WI38 (cell line): ENCODE measurements around the gene ASPM.

Experiments
- H3K4me3 ChIP-seq: 2 replicates; pipeline ENCODE4 v1.5.1; 2011; ENCODE audit warnings: low read depth, mild to moderate bottlenecking, control low read depth, low read length
- TF ChIP-seq, protein P1 (sequence below): IDR thresholded peaks from 2 replicates; pipeline ENCODE4 v1.5.1; 2012; ENCODE audit warnings: low read depth, mild to moderate bottlenecking, control low read depth, low read length

Gene ASPM

DNA sequence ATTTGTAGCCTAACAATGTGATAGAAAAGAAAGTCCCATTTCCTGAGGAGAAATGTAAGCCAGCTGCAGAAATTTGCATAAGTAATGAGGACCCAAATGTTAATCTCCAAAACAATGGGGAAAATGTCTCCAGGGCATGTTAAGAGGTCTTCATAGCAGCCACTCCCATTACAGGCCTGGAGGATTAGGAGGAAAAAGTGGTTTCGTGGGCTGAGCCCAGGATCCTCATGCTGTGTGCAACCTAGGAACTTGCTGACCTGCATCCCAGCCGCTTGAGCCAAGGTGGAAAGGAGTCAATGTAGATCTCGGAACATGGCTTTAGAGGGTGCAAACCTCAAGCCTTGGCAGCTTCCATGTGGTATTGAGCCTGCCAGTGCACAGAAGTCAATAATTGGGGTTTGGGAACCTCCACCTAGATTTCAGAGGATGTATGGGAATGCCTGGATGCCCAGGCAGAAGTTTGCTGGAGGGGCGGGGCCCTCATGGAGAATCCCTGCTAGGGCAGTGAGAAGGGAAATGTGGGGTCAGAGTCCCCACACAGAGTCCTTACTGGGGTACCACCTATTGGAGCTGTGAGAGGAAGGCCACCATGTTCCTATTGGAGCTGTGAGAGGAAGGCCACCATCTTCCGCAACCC, 65.2 kb downstream of the ASPM start:
- TF ChIP-seq, protein P1, sequence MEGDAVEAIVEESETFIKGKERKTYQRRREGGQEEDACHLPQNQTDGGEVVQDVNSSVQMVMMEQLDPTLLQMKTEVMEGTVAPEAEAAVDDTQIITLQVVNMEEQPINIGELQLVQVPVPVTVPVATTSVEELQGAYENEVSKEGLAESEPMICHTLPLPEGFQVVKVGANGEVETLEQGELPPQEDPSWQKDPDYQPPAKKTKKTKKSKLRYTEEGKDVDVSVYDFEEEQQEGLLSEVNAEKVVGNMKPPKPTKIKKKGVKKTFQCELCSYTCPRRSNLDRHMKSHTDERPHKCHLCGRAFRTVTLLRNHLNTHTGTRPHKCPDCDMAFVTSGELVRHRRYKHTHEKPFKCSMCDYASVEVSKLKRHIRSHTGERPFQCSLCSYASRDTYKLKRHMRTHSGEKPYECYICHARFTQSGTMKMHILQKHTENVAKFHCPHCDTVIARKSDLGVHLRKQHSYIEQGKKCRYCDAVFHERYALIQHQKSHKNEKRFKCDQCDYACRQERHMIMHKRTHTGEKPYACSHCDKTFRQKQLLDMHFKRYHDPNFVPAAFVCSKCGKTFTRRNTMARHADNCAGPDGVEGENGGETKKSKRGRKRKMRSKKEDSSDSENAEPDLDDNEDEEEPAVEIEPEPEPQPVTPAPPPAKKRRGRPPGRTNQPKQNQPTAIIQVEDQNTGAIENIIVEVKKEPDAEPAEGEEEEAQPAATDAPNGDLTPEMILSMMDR, result no peak
- no peak overlapping the region for H3K4me3 ChIP-seq

GRCh38 chr1:197080323-197080722, 66.1 kb downstream of the ASPM start:
- TF ChIP-seq, protein P1, result no peak

GRCh38 chr1:197076585-197076984, 69.9 kb downstream of the ASPM start:
- no peak overlapping the region for H3K4me3 ChIP-seq

More at GRCh38 chr1:197080323-197080722, 66.1 kb downstream of the ASPM start:
- H3K4me3 ChIP-seq, result no peak overlapping the region

GRCh38 chr1:197073978-197074377, 72.5 kb downstream of the ASPM start:
- TF ChIP-seq, protein P1, result no peak

More at GRCh38 chr1:197076585-197076984, 69.9 kb downstream of the ASPM start:
- TF ChIP-seq, protein P1, result no peak

DNA sequence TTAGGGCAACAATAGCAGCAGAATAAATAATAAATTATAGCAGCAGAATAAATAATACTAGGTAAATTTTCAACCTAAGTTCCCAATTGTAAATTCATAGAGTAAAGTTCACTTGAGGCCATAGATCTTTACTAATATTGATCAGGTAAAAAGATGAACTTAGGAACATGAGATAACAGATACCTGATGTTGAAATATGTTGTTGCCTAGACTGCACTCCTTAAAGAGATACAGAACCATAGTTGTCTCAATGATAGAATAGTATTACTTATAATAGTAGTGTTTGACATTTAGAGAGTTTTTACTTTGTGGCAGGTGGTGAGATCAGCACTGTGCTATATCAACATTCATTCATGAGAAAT, 79.0 kb downstream of the ASPM start:
- H3K4me3 ChIP-seq, result no peak overlapping the region
- TF ChIP-seq, protein P1, result no peak

More at GRCh38 chr1:197073978-197074377, 72.5 kb downstream of the ASPM start:
- no peak overlapping the region for H3K4me3 ChIP-seq

- no peak within 1 kb of the TSS for H3K4me3 ChIP-seq
- TF ChIP-seq, protein P1, result no peak
Measured at GRCh38 chr1:197066719-197067456, 79.6 kb downstream of the ASPM start, which contains the start of gene F13B. F13B (minus strand) TSS chr1:197067260; CDS start chr1:197067223, 37 bp downstream.

GRCh38 chr1:197066277-197066676, 80.2 kb downstream of the ASPM start:
- TF ChIP-seq, protein P1, result no peak
- H3K4me3 ChIP-seq, result no peak overlapping the region
